Measurements from ENCODE around the gene ACSS3.

DNA sequence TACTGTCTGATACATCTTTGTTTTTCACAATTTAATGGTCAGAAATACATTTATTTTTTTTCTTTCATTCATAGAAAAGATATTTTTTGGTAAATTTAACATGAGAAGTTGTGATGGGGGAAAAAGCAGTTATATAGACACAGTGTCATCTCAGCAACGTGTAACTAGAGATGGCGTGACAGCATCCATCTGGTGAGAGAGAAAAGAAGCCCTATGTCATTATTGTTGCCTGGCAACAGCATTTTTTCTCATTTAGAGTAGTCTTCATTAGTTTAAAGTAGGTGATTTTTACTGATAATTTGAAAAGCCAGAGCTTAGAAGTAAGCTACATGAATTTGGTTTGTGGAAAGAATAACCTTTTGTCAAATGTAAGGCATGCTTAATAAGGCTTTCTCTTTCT is 128.6 kb downstream of the ACSS3 start:
- TF ChIP-seq SIN3A (IDR thresholded peaks at IDR 0.05; ENCODE audit: borderline replicate concordance, insufficient read depth, low read length): no peak
- TF ChIP-seq FOXP2 (optimal IDR thresholded peaks at IDR 0.05; ENCODE audit: borderline replicate concordance, extremely low read depth, extremely low read length, insufficient read depth): no peak
- TF ChIP-seq REST (IDR thresholded peaks at IDR 0.05; ENCODE audit: insufficient read depth in 1 of 2, low read depth in 2 of 2, low read length in 2 of 2): no peak
- no peak for TF ChIP-seq POLR2AphosphoS5 (IDR thresholded peaks at IDR 0.05; ENCODE audit: low read depth, low read length)

All from PFSK-1 (cell line).